MM.1S (cell line): ENCODE data around the gene STK32C.

ENCODE experiments used
- EZH2 ChIP-seq: fragments of 300-600 bp; sonication (generic); optimal IDR thresholded peaks from 2 replicates; pipeline ENCODE3; 2017; ENCODE audit warnings: low read depth, mild to moderate bottlenecking, antibody characterized with exemption, low read length, mixed read lengths
- EZH2phosphoT487 ChIP-seq: fragments of 300-600 bp; sonication (generic); IDR thresholded peaks from 2 replicates; pipeline ENCODE4 v1.6.1; 2018; ENCODE audit warnings: antibody characterized with exemption, low read length
- TF ChIP-seq, protein P1 (sequence below): fragments of 300-600 bp; sonication (generic); IDR thresholded peaks from 2 replicates; pipeline ENCODE4 v1.5.1; 2016; ENCODE audit warnings: antibody characterized with exemption, low read length, mixed read lengths

DNA sequence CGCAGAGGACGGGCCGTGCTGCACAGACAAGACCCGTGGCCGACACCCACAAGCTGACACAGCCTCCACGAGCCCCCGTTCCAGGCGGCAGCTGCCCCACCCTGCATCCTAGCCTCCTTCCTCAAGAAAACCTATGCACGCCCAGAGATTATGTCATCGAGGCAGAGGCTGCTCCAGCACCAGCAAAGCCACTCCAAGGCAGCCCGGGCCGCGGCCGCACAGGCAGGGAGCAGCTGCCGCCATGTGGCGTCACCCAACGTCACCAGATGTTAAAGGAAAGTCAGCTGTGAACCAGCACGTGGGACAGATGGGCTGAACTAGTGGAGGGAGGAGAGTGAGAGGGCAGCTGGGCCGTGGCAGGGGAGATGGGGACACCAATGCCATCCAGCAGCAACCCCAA lies 59.8 kb downstream of the STK32C start:
- TF ChIP-seq, protein P1, sequence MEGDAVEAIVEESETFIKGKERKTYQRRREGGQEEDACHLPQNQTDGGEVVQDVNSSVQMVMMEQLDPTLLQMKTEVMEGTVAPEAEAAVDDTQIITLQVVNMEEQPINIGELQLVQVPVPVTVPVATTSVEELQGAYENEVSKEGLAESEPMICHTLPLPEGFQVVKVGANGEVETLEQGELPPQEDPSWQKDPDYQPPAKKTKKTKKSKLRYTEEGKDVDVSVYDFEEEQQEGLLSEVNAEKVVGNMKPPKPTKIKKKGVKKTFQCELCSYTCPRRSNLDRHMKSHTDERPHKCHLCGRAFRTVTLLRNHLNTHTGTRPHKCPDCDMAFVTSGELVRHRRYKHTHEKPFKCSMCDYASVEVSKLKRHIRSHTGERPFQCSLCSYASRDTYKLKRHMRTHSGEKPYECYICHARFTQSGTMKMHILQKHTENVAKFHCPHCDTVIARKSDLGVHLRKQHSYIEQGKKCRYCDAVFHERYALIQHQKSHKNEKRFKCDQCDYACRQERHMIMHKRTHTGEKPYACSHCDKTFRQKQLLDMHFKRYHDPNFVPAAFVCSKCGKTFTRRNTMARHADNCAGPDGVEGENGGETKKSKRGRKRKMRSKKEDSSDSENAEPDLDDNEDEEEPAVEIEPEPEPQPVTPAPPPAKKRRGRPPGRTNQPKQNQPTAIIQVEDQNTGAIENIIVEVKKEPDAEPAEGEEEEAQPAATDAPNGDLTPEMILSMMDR: no peak
- TF ChIP-seq EZH2 (no peak), EZH2phosphoT487 (no peak)
